Measurements from ENCODE around the gene PCYT2. TPM values are rescaled to one million over a fixed set of nuclear protein-coding genes. Genes with fewer than 3 reads are reported as not detected.

PCYT2 gene
- total RNA-seq, 2 experiments from 2014 or later, result 20.5 to 22.6 TPM

DNA sequence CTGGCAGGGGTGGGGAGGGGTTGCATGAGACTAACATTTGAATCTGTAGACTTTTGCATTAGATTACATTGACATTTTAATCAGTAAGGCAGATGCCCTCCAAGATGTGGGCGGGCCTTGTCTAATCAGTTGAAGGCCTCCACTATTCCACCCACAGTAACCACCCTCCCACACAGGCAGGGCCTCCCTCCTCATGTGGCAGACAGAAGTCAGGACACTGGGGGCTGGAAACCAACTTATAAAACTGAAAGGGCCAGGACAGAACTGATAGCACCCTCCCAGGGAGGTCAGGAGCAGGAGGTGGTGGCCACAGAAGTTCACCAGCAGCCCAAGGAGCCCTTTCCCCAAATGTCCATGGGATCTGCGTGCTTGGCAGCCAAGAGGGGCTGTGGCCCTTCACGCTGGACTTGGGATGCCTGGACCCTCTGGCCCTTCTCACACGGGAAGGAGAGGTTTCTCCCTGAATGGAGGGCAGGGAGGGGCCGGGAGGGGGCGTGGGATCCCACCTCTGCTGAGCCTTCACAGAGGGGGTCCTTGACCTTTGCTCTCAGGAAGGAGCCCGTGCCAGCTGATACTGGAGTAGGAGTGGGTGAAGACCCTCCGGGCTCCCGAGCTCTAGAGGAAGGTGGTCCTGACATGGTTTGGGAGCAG is 21.3 kb upstream of the PCYT2 start:
- peaks cover 5% of the 10 kb centered on the region for H3K27me3 Mint-ChIP-seq
- peaks cover 39% of the 10 kb centered on the region for H3K36me3 Mint-ChIP-seq (ENCODE audit: low read depth)
- intact Hi-C loops (cut with micrococcal nuclease), result no loop called here
- CTCF ChIA-PET, result interaction anchor here (2.2 kb wide), 1 partner anchor 27 kb away, joined by 7 read pairs; no protein-coding TSS in a partner anchor
- no peak overlapping the region for H3K27ac Mint-ChIP-seq
- peaks cover 38% of the 10 kb centered on the region for H3K4me1 Mint-ChIP-seq (ENCODE audit: low read depth)
- ATAC-seq, result no peak
- TF ChIP-seq, protein P1, sequence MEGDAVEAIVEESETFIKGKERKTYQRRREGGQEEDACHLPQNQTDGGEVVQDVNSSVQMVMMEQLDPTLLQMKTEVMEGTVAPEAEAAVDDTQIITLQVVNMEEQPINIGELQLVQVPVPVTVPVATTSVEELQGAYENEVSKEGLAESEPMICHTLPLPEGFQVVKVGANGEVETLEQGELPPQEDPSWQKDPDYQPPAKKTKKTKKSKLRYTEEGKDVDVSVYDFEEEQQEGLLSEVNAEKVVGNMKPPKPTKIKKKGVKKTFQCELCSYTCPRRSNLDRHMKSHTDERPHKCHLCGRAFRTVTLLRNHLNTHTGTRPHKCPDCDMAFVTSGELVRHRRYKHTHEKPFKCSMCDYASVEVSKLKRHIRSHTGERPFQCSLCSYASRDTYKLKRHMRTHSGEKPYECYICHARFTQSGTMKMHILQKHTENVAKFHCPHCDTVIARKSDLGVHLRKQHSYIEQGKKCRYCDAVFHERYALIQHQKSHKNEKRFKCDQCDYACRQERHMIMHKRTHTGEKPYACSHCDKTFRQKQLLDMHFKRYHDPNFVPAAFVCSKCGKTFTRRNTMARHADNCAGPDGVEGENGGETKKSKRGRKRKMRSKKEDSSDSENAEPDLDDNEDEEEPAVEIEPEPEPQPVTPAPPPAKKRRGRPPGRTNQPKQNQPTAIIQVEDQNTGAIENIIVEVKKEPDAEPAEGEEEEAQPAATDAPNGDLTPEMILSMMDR (IDR thresholded peaks at IDR 0.05), result no peak
- no peak overlapping the region for H3K4me3 Mint-ChIP-seq
- no peak for DNase-seq
- POLR2A ChIA-PET, result no interaction called here
- no peaks in the 10 kb centered on the region for H3K9me3 Mint-ChIP-seq

DNA sequence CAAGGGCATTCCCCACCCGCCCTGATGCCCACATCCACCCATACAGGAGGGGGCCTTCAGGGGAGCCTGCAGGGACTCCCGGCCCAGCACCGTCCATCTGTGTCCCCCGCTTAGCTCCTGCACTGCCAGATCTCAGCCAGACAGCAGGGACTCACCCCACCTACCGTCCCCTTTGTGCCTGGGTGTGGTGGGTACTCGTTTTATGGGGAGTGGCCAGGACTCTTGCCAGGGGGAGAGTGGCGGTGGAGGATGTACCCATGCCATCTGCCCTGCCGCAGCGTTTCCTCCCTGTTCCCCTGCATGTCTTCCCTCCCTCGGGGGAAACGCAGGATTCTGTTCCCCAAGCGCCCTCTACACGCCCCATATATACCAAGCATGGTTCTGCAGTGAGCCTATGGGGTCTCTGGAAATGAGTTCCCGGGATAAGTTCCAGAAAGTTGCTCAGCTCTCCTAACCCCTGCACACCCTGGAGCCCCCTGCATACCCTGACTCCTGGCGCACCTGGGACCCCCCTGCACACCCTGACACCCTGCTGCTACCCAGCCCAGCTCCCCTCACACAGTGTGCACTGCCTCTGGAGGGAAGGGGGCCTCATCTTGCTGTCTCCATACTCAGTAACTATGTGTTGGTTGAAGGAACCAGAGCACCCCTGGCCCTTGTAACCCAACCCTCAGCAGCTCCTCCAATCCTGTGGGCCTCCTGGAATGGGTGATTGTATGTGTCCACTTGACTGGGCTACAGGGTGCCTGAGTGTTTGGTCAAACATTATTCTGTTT is 20.5 kb upstream of the PCYT2 start:
- peaks cover 5% of the 10 kb centered on the region for H3K27me3 Mint-ChIP-seq
- intact Hi-C loops (cut with micrococcal nuclease), result no loop called here
- no peaks in the 10 kb centered on the region for H3K9me3 Mint-ChIP-seq
- H3K4me1 Mint-ChIP-seq (ENCODE audit: low read depth), result peaks cover 38% of the 10 kb centered on the region
- ATAC-seq (no peak), DNase-seq (no peak)
- TF ChIP-seq, protein P1 (IDR thresholded peaks at IDR 0.05), result no peak
- peaks cover 39% of the 10 kb centered on the region for H3K36me3 Mint-ChIP-seq (ENCODE audit: low read depth)
- ChIA-PET CTCF (interaction anchor here (2.2 kb wide), 1 partner anchor 28 kb away, joined by 7 read pairs; no protein-coding TSS in a partner anchor), POLR2A (interaction anchor here (0.8 to 1.4 kb wide), 2 partner anchors 60 to 167 kb away, joined by 3 to 5 read pairs; no protein-coding TSS in a partner anchor)
- H3K4me3 Mint-ChIP-seq, result no peak overlapping the region
- no peak overlapping the region for H3K27ac Mint-ChIP-seq

DNA sequence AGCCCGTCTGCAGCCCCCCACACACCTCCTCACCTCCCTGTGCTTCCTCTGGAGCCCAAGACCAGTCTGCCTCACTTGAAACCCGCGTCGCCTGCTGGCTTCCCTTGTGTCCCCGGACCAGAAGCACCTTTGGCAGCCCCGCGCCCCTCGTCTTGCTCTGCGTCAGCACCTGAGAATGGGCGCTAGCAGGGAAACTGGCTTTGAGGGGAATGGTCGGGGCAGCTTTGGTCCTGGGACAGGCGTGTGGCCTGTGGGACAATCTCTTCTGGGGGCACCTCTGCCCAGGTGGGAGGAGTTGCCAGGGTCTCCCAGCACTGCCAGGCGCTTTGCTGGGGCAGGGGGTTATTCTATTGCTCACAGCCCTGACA is 20.0 kb upstream of the PCYT2 start:
- Mint-ChIP-seq H3K9me3 (no peaks in the 10 kb centered on the region), H3K4me3 (no peak overlapping the region), H3K27me3 (peaks cover 5% of the 10 kb centered on the region), H3K36me3 (ENCODE audit: low read depth) (peaks cover 34% of the 10 kb centered on the region), H3K27ac (no peak overlapping the region), H3K4me1 (ENCODE audit: low read depth) (peaks cover 42% of the 10 kb centered on the region)
- intact Hi-C loops (cut with micrococcal nuclease), result no loop called here
- ChIA-PET CTCF (interaction anchor here (2.2 kb wide), 1 partner anchor 28 kb away, joined by 7 read pairs; no protein-coding TSS in a partner anchor), POLR2A (interaction anchor here (0.8 to 1.4 kb wide), 3 partner anchors 14 to 168 kb away, joined by 3 to 5 read pairs (median 3); no protein-coding TSS in a partner anchor)
- DNase-seq (no peak), ATAC-seq (no peak)
- TF ChIP-seq, protein P1 (IDR thresholded peaks at IDR 0.05), result no peak

DNA sequence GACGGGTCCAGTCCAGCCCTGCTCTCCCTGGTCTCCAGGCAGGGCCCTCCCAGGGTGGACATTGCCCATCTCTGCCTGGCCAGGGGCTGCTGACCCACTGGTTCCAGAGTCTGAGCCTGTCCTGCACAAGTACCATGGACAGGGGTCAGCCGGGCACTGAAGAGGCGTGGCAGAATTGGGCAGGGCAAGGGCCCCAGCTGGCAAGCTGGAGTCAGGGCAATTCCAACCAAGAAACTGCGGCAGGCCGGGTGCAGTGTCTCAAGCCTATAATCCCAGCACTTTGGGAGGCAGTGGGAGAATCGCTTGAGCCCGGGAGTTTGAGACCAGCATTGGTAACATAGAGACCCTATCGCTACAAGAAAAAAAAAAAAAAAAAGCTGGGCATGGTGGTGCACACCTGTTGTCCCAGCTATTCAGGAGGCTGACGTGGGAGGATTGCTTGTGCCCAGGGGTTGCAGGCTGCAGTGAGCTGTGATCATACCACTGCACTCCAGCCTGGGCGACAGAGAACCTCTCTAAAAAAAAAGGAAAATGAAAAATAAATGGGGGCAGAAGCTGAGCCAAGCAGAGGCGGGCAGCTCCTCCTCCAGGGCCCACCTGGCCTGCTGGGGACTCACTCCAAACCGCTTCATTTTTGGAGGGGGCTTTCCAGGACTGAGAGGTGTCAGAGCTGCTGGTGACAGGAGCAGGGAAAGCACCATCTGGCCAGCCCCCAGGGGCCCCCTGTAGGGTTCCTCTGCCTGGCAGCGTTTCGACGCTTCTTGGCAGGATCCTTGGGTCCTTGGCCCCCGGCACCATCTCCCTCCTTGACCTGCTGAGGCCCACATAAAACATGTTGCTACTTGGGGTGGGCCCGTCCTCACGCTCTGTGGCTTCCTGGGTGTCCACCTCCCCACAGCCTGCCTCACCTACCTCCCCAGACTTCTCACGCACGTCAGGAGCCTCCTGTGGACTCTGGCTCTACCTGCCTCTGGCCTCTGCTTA is 19.2 kb upstream of the PCYT2 start:
- no peaks in the 10 kb centered on the region for H3K9me3 Mint-ChIP-seq
- ChIA-PET CTCF (interaction anchor here (0.8 to 2.2 kb wide), 2 partner anchors 29 to 91 kb away, joined by 3 to 7 read pairs; no protein-coding TSS in a partner anchor), POLR2A (interaction anchor here (0.7 to 1.4 kb wide), 3 partner anchors 13 to 176 kb away, joined by 3 to 5 read pairs (median 4); no protein-coding TSS in a partner anchor)
- no peak overlapping the region for H3K27ac Mint-ChIP-seq
- H3K4me1 Mint-ChIP-seq (ENCODE audit: low read depth), result peaks cover 42% of the 10 kb centered on the region
- no peak overlapping the region for H3K4me3 Mint-ChIP-seq
- ATAC-seq, result peak; percentile 21
- DNase-seq, result peak; percentile 53
- H3K36me3 Mint-ChIP-seq (ENCODE audit: low read depth), result peaks cover 29% of the 10 kb centered on the region
- intact Hi-C loops (cut with micrococcal nuclease), result no loop called here
- TF ChIP-seq, protein P1 (IDR thresholded peaks at IDR 0.05), result no peak
- H3K27me3 Mint-ChIP-seq, result peaks cover 5% of the 10 kb centered on the region

Data from activated CD8-positive, alpha-beta T cell treated with anti-CD3 and anti-CD28 coated beads for 36 hours (primary cell).